Activated naive CD4-positive, alpha-beta T cell treated with anti-CD3 and anti-CD28 coated beads, Interleukin-2, amount 50 U/mL, for 72 hours (primary cell): ENCODE data around the gene KRT85. TPM values are rescaled to one million over a fixed set of nuclear protein-coding genes. Genes with fewer than 3 reads are reported as not detected.

ENCODE experiments used
- ATAC-seq, 2 donors: fragments of 150-1000 bp; cut with Tn5 transposase; 2 replicates each; pipeline ENCODE4 v1.10.0; 2021; ENCODE audit warnings: mild to moderate bottlenecking in 2 of 2, moderate library complexity in 2 of 2
- DNase-seq, 2 donors: peaks; one replicate each; pipeline ENCODE4 v3.0.0; 2021 to 2022; ENCODE audit warnings: low spot score in 2 of 2
- H3K27ac Mint-ChIP-seq, 2 donors: one replicate each; pipeline ENCODE4 v1.8.0; 2022; ENCODE audit warnings: mild to moderate bottlenecking in 2 of 2, mixed read lengths in 2 of 2
- H3K36me3 Mint-ChIP-seq, 2 donors: one replicate each; pipeline ENCODE4 v1.8.0; 2022; ENCODE audit warnings: mixed read lengths in 2 of 2
- H3K9me3 Mint-ChIP-seq, 2 donors: one replicate each; pipeline ENCODE4 v1.8.0; 2022; ENCODE audit warnings: mixed read lengths in 2 of 2
- total RNA-seq, 2 donors: library from RNA; stranded (reverse); gene quantifications; one replicate each; pipeline ENCODE4 v1.2.3, GENCODE V29; 2022

The KRT85 gene
- total RNA-seq, 2 donors from 2014 or later: not detected

DNA sequence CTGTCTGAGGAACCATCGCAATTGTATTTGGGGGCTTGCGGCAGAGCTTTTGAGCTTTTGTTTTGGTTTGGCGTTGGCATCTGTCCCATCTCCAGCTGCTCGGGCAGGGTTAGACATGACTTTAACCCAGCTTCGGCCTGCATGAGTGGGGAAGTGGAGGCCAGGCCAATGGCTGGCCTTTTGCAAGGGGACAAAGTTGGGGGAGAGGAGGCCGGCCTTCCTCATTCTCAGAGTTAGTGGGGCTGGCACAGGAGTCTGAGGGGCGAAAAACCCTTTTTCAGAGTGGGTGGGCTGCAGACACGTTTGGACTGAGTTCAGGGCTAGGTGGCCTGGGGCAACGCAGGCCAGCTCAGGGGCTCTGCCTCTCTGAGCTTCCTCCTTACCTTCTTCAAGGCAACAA, 33.6 kb upstream of the KRT85 start:
- Mint-ChIP-seq H3K36me3 (no peaks in the 10 kb centered on the region), H3K27ac (no peak overlapping the region), H3K9me3 (no peaks in the 10 kb centered on the region)
- ATAC-seq: no peak
- DNase-seq: no peak

DNA sequence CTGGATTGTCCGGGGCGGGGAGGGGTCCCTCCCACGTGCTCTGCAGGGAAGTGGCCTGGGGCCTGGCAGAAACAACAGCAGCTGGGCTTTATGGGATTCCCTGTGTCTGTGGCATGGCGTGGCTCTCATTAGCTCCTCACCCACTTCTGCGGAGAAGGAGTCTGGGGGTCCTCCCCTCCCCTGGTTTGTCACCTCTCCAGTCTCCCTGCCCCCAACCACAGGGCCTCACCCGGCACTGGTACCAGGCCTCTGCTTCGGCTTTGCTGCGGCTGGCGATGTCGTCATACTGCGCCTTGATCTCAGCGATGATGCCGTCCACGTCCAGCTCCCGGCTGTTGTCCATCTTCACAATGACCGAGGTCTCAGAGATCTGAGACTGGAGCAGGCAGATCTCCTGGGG, 32.5 kb upstream of the KRT85 start:
- no peaks in the 10 kb centered on the region for H3K36me3 Mint-ChIP-seq
- DNase-seq: no peak
- ATAC-seq: no peak
- H3K27ac Mint-ChIP-seq: peak overlapping the region in 1 of 2 donors; percentile 40
- no peaks in the 10 kb centered on the region for H3K9me3 Mint-ChIP-seq

DNA sequence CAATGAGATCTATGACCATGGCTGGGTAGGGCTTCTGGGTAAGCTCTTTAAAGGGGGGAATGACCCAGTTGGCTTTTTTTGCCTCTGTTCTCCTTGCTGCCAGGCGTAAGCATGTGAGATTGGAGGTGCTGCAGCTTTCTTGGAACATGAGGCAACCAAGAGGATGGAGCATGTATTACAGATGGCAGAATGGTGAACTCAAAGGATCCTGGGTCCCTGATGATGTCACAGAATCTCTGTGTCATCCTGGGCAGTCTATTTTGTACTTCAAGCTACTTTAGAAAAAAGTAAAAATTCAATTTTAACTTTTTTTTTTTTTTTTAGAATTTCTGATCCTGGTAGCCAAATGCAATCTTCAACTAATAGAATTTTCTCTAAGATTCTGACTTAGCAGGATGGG, 30.9 kb upstream of the KRT85 start:
- H3K27ac Mint-ChIP-seq: no peak overlapping the region
- no peaks in the 10 kb centered on the region for H3K9me3 Mint-ChIP-seq
- no peak for ATAC-seq
- H3K36me3 Mint-ChIP-seq: no peaks in the 10 kb centered on the region
- DNase-seq: no peak

DNA sequence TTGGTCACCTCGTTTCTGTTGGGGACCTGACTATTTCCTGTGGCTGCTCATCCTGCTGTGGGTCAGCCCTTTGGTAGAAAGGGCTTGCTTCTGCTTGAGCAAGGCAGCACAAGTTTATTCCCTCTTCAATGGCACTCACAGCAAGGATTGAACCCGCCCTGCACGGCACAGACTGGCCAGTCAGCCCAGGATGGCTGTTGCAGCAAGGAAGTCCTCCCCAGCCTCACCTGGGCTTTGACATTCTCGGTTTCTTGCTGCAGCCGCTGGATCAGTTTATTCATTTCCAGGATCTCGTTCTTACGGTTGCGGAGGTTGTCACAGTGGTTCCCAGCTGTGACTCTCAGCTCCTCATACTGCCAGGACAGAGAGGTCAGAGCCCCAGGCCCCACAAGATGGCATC, 29.4 kb upstream of the KRT85 start:
- H3K9me3 Mint-ChIP-seq: no peaks in the 10 kb centered on the region
- no peaks in the 10 kb centered on the region for H3K36me3 Mint-ChIP-seq
- no peak for ATAC-seq
- no peak overlapping the region for H3K27ac Mint-ChIP-seq
- no peak for DNase-seq

DNA sequence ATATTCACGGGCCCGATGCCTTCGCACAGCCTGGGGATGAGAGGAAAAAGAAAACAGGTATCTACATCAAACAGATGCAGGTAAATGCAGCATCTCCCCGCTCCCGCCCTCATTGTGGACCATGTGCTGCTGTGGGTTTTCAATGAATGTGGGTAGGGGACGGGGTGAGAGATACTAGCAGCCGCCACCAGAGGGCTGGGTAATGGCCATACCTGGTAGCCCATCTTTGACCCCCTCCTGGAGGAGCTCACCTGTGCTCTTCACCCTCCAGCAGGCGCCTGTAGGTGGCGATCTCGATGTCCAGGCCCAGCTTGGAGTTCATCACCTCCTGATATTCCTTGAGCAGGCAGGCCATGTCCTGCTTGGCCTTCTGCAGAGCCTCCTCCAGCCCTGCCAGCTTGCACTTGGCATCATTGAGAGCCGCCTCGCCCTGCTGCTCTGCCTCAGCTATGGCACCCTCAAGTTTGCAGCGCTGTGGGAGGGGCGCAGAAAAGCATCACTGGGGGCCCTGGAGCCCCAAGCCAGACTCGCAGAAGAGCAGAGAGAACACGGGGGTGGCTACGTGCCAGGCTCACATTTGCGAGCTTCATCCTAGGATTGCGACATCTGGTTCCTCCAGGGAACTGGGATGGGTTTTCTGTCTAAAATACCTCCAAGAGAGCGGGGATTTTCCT, 28.6 kb upstream of the KRT85 start:
- DNase-seq (no peak), ATAC-seq (peak in 1 of 2 donors; percentile 66)

DNA sequence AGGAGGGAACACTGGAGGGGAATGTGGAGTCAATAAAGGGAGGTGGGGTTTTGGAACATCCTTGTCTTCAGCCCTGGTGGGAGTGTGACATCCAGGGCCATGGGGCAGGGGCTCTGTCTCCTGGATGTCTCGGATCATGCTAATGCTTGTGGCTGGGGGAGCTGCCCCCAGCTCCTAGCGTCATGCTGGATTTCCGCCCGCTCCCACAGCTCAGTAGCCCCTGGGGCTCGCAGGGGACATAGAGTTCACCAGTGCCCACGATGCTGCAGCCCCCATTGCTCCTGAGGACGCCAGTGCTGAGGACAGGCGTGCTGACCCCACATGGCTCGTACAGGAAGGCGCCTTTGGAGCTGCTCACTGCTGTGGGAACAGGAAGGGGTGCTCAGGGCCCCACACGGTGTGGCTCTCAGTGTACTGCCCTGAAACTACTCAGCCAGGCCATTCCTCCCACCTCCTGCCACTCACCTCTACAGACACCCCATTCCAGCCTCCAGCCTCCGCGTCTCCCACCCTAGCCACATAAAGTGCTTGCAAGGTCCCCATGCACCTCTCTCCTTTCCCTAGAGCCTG, 27.6 kb upstream of the KRT85 start:
- H3K9me3 Mint-ChIP-seq: no peaks in the 10 kb centered on the region
- no peak overlapping the region for H3K27ac Mint-ChIP-seq
- DNase-seq (no peak), ATAC-seq (no peak)
- H3K36me3 Mint-ChIP-seq: no peaks in the 10 kb centered on the region

More for the DNA sequence above, 28.6 kb upstream of the KRT85 start:
- H3K9me3 Mint-ChIP-seq: no peaks in the 10 kb centered on the region
- no peaks in the 10 kb centered on the region for H3K36me3 Mint-ChIP-seq
- no peak overlapping the region for H3K27ac Mint-ChIP-seq

DNA sequence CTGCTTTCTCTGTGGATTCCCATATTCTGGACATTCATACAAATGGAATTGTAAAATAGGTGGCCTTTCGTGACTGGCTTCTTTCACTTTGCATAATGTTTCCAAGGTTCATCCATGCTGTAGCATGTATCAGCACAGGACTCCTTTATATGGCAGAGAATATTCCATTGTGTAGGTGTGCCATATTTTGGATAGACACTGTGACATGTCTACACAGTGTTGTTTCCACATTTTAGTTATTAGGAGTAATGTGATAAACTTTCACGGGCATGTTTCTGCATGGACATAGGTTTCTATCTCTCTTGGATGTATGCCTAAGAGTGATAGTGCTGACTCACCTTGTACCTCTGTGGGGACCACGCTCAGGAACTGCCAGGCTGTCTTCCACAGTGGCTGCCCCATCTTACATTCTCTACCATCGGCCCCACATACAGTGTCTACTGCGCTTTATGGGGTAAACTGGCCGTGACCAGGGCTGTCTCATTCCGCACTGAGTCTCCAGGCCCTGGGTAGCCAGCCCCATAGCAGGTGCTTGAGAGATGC, 25.3 kb upstream of the KRT85 start:
- ATAC-seq (no peak), DNase-seq (no peak)
- Mint-ChIP-seq H3K36me3 (no peaks in the 10 kb centered on the region), H3K27ac (no peak overlapping the region), H3K9me3 (no peaks in the 10 kb centered on the region)

DNA sequence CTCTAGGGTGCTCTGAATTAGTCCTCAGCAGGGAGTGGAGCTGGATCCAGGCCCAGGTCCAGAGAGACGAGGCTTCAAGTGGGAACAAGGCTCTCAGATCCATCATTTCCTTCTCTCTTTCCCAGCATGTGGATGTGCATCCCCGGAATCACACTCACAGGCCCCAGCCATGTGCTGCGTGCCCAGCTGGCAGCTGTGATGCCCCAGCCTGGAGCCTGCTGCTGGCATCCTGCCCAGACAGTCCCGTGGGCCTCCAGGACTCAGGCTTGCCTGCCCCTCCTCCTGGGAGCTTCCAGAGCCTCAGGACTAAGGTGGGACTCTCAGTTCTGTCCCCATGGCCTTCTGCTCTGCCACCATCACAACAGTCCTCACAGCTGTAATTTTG, 24.3 kb upstream of the KRT85 start:
- Mint-ChIP-seq H3K9me3 (no peaks in the 10 kb centered on the region), H3K27ac (no peak overlapping the region), H3K36me3 (no peaks in the 10 kb centered on the region)
- ATAC-seq: no peak
- DNase-seq: no peak

DNA sequence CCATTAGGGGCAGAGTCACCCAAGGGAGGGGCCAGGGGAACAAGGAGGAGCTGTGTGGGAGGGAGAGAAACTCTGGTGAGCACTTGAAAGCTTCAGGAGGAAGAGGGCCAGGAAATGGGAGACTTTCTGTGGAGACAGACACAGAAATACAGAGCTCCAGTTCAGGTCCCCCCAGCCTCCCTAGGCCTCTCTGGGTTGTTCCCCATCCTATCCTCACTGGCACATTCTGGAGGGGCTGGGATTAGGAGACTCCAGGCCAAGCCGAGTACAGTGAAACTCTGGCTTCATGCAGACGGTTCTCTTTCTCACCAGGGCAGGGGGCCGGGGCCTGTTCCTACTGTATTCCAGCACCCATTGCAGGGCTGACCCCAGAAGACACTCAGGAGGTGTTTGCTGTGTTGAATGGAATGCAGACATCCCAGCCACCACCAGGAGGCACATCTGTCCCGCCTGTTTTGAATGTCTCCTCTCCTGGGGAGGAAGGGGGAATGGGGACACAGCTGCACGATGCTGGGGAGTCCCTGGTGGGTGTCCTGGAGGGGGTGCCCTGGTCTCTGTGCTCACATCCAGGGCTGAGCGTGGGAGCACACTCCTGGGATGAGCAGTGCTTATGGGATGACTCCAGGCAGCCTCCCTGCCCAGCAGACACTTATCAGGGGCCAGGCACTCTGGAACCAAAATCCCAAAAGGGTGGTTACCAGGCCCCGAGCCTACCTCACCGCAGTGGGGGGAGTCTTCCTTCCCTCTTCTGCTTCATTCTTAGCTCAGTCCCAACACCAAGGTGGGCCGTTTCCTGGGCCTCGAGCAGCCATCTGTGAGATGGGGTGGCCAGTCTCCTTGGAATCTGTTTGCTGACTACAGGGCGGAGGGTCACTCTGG, 23.7 kb upstream of the KRT85 start:
- ATAC-seq (no peak), DNase-seq (no peak)
- Mint-ChIP-seq H3K9me3 (no peaks in the 10 kb centered on the region), H3K27ac (no peak overlapping the region), H3K36me3 (no peaks in the 10 kb centered on the region)

DNA sequence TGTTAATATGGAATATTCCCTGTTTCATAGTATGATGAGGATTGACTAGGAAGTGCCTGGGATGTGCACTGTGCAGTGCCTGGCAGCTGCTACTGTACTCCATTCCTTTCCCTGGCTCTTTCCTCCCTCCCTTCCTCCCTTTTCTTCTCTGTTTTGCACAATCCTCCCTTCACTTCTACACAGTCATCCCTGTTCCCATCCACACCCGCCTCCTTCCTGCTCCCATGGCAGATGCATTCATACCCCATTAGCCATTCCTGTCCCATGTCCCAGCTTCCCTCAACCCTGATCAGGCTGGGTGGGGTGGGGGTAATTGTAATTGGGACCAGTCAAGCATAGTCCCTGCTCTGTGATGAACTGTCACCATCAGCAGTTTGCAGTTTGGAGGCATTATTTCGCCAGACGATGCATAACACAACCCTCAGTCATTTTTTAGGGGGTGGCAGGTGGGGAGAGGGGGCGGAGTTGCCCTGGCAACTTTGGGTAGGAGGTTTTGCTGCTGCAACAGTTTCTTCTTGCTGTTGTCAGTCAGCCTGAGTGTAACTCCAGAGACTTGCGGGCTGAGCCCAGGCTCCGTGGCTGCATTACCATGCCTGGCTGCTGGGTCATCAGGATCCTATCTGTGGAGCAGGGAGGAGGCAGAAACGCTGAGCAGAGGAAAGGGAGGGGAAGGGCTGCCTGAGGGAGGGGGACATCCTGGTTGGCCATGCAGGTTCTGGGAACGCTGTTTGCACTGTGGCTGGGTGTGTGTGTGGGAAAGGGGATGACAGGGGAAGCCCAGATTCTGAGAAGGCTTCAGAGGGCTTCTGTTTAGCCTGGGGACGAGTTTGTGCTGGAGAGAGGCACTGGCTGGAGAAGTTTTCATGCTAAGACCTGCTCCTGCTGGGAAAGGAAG, 22.3 kb upstream of the KRT85 start:
- ATAC-seq: no peak
- no peak overlapping the region for H3K27ac Mint-ChIP-seq
- no peak for DNase-seq
- H3K9me3 Mint-ChIP-seq: no peaks in the 10 kb centered on the region
- no peaks in the 10 kb centered on the region for H3K36me3 Mint-ChIP-seq

DNA sequence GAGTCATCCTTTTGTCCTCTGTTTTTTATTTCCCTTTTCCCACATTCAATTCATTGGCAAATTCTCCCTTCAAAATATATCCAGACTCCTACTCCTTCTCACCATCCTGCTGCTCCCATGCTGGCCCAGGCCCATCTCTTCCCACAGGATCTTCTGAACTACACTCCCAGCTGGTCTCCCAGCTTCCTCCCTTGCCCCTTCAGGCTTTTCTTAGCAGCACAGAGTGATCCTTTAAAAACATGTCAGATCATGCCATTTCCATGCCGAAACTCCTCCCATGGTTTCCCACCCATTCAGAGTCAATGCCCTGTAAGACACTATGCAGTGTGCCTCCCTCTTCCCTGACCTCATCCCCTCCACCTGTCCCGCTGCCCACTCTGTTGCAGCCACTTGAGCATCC, 20.6 kb upstream of the KRT85 start:
- DNase-seq: no peak
- ATAC-seq: no peak
- Mint-ChIP-seq H3K27ac (no peak overlapping the region), H3K9me3 (no peaks in the 10 kb centered on the region), H3K36me3 (no peaks in the 10 kb centered on the region)

DNA sequence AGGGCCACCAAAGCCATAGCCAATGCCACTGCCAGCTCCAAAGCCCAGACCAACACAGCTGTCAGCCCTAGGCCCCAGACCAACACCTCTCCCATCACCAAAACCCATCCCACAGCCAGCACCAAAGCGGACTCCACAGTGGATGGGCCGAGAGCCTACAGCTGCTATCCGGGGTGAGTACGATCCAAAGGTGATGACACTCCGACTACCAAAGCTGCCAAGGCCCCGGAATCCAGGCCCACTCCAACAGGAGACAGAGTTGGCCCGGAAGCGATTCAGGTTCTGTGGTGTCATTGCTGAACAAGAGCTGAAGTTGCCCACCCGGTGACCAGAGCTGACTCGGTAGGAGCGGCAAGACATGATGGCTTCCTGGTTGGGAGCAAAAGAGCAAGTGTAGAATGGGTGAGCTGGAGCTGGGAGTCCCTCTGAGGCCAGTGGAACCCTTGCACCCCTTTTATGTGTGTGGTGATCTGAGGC, 18.0 kb upstream of the KRT85 start, which contains the start of gene KRT84:
Gene KRT84, minus strand, starts transcription at position 427 of the 477 bp plus-strand sequence. Its CDS starts 67 bp downstream, at position 360.
- no peaks in the 10 kb centered on the region for H3K36me3 Mint-ChIP-seq

DNA sequence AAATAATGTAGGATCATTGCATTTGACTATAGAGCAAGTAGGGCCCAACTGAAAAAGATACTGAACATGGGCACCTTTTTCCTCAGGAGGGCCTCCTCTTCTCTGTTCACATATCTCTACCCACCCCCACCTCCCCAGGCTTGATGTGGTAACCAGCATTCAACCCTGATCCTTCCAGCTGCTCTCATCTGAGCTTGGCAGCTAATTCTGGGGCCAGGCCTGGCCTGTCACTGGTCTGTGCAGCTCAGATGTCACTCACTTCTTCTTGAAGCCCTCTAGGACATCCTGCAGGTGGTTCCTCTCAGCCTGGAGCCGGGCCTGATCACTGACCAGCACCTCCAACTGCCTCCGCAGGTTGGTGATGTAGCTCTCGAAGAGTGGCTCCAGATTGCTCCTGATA, 16.1 kb upstream of the KRT85 start:
- Mint-ChIP-seq H3K27ac (no peak overlapping the region), H3K36me3 (no peaks in the 10 kb centered on the region), H3K9me3 (no peaks in the 10 kb centered on the region)
- DNase-seq (no peak), ATAC-seq (no peak)

More for the DNA sequence above, 18.0 kb upstream of the KRT85 start, which contains the start of gene KRT84:
- Mint-ChIP-seq H3K27ac (no peak within 1 kb of the TSS), H3K9me3 (no peaks in the 10 kb centered on the region)
- no peak for ATAC-seq
- DNase-seq: no peak

DNA sequence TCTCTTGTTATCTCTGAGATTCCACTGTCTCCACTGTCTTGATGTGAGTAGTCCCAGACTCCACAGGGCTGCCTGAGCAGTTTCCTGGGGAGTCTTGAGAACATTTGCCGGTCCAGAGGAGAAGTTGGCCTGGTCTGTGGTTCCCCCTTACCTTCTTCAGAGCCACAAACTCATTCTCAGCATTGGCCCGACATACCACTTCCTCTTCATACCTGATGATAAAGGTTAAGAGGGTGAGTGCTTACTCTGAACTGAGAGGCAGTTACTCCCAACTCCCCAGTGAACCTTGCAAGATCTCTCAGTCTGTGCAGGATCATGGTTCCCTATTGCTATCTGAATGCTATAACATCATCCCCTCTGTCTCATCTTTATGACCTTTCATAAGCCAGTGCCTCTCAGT, 15.6 kb upstream of the KRT85 start:
- H3K9me3 Mint-ChIP-seq: no peaks in the 10 kb centered on the region
- DNase-seq: no peak
- peak overlapping the region in 1 of 2 donors; percentile 59 for H3K27ac Mint-ChIP-seq
- no peaks in the 10 kb centered on the region for H3K36me3 Mint-ChIP-seq
- ATAC-seq: peak in 1 of 2 donors; percentile 63

DNA sequence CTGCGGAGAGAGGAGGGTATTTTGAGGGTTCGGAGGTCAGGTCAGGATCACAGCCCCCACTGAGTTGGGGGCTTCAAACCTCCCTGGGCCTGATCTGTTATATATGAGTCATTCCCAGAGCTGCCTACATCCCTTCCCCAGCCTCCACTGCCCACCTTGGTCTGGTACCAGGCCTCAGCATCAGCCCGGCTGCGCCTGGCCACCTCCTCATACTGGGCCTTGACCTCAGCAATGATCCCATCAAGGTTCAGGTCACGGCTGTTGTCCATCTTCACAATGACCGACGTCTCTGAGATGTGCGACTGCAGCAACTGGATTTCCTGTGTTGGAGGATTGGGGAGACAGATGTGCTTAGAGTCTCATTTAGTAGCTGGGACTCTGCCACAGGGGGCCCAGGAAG, 13.9 kb upstream of the KRT85 start:
- no peak for ATAC-seq
- no peaks in the 10 kb centered on the region for H3K36me3 Mint-ChIP-seq
- peak overlapping the region in 1 of 2 donors; percentile 61 for H3K27ac Mint-ChIP-seq
- no peak for DNase-seq
- no peaks in the 10 kb centered on the region for H3K9me3 Mint-ChIP-seq

DNA sequence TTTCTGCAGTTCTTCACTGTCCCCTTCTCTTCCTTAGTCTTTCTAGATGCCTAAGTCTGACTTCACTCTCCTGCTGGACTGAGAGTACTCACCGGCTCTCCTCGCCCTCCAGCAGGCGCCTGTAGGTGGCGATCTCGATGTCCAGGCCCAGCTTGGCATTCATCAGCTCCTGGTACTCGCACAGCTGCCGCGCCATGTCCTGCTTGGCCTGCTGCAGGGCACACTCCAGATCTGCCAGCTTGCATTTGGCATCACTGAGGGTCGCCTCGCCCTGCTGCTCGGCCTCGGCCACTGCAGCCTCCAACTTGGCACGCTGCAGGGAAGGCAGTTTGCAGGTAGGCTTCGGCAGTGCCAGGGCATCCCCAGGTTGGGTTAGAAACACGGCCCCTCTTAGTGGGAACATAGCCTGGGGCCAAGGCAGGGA, 13.0 kb upstream of the KRT85 start:
- no peak overlapping the region for H3K27ac Mint-ChIP-seq
- H3K36me3 Mint-ChIP-seq: no peaks in the 10 kb centered on the region
- no peaks in the 10 kb centered on the region for H3K9me3 Mint-ChIP-seq
- no peak for ATAC-seq
- peak in 1 of 2 donors; percentile 22 for DNase-seq
